GM23248 (cell line): Measurements from ENCODE around the gene GPSM1. TPM values are rescaled to one million over a fixed set of nuclear protein-coding genes. Genes with fewer than 3 reads are reported as not detected.

ENCODE experiments used
- DNase-seq: peaks from one replicate; pipeline ENCODE4 v3.0.0-alpha.2; 2015
- H2AFZ ChIP-seq: fragments of 200-600 bp; sonication (generic); 2 replicates; pipeline ENCODE4 v1.6.1; 2016; ENCODE audit warnings: antibody characterized with exemption
- H3F3A ChIP-seq: fragments of 200-600 bp; sonication (generic); 2 replicates; pipeline ENCODE4 v1.6.1; 2016; ENCODE audit warnings: mild to moderate bottlenecking, antibody characterized with exemption, mixed run types; ENCODE audit not compliant: insufficient read depth
- H3K27ac ChIP-seq: fragments of 200-600 bp; sonication (generic); 2 replicates; pipeline ENCODE4 v1.5.1; 2016; ENCODE audit warnings: mild to moderate bottlenecking
- H3K27me3 ChIP-seq: fragments of 200-600 bp; sonication (generic); replicated peaks from 2 replicates; pipeline ENCODE4 v1.6.1; 2016; ENCODE audit warnings: mild to moderate bottlenecking; ENCODE audit not compliant: insufficient read depth
- H3K36me3 ChIP-seq: fragments of 200-600 bp; sonication (generic); 2 replicates; pipeline ENCODE4 v1.6.1; 2016; ENCODE audit warnings: low read depth, mild to moderate bottlenecking
- H3K4me1 ChIP-seq: fragments of 200-600 bp; sonication (generic); 2 replicates; pipeline ENCODE4 v1.6.1; 2016; ENCODE audit warnings: mild to moderate bottlenecking; ENCODE audit not compliant: insufficient read depth
- H3K4me2 ChIP-seq: fragments of 200-600 bp; sonication (generic); one replicate; pipeline ENCODE4 v1.6.1; 2016; ENCODE audit warnings: mild to moderate bottlenecking; ENCODE audit not compliant: unreplicated experiment
- H3K4me3 ChIP-seq: fragments of 200-600 bp; sonication (generic); 2 replicates; pipeline ENCODE4 v1.5.1; 2016; ENCODE audit warnings: mild to moderate bottlenecking
- H3K79me2 ChIP-seq: fragments of 200-600 bp; sonication (generic); 2 replicates; pipeline ENCODE4 v1.6.1; 2016; ENCODE audit warnings: mild to moderate bottlenecking; ENCODE audit not compliant: insufficient read depth
- H3K9ac ChIP-seq: fragments of 200-600 bp; sonication (generic); 2 replicates; pipeline ENCODE4 v1.6.1; 2016; ENCODE audit warnings: mild to moderate bottlenecking
- H3K9me2 ChIP-seq: fragments of 200-600 bp; sonication (generic); 2 replicates; pipeline ENCODE4 v1.6.1; 2016; ENCODE audit warnings: mixed run types, mild to moderate bottlenecking, moderate library complexity; ENCODE audit not compliant: insufficient read depth
- H3K9me3 ChIP-seq: fragments of 200-600 bp; sonication (generic); one replicate; pipeline ENCODE4 v1.6.1; 2017; ENCODE audit warnings: low read depth
- H4K20me1 ChIP-seq: fragments of 200-600 bp; sonication (generic); 2 replicates; pipeline ENCODE4 v1.6.0; 2016; ENCODE audit not compliant: insufficient read depth
- EZH2 ChIP-seq: fragments of 200-600 bp; sonication (generic); IDR thresholded peaks from 2 replicates; pipeline ENCODE4 v1.6.1; 2018; ENCODE audit warnings: antibody characterized with exemption, mild to moderate bottlenecking; ENCODE audit not compliant: insufficient read depth, poor library complexity, severe bottlenecking
- EZH2phosphoT487 ChIP-seq: fragments of 200-600 bp; sonication (generic); IDR thresholded peaks from 2 replicates; pipeline ENCODE4 v1.6.1; 2018; ENCODE audit warnings: antibody characterized with exemption, moderate library complexity, mild to moderate bottlenecking, low read depth; ENCODE audit not compliant: insufficient read depth
- WGBS, 2 experiments: methylation state at CpG; one replicate each; pipeline ENCODE4 v1.1.6; 2015 to 2017; ENCODE audit warnings: low lambda C conversion rate in 2 of 2, low coverage in 1 of 2; ENCODE audit errors: missing lambda C conversion rate in 2 of 2; 5-methylcytosine and 5-hydroxymethylcytosine counted together
- in situ Hi-C: fragments of 300-500 bp; cut with MboI; formaldehyde crosslinking; loops from 2 replicates; pipeline ENCODE4 v1.15.0; 2020
- polyA plus RNA-seq: library from polyadenylated mRNA; unstranded; fragments of >200 nt; fragmentation: Nextera tagmentation; extraction: Ambion mirVana; gene quantifications from 2 replicates; pipeline ENCODE4 v1.2.1, GENCODE V29; 2016
- total RNA-seq: library from RNA; depleted of rRNA; stranded (reverse); fragments of >200 nt; shearing (Covaris generic); gene quantifications from 2 replicates; pipeline ENCODE4 v1.2.3, GENCODE V29; 2014

The GPSM1 gene
- total and polyA plus RNA-seq, 2 experiments from 2014 or later: 13.7 to 57.1 TPM

DNA sequence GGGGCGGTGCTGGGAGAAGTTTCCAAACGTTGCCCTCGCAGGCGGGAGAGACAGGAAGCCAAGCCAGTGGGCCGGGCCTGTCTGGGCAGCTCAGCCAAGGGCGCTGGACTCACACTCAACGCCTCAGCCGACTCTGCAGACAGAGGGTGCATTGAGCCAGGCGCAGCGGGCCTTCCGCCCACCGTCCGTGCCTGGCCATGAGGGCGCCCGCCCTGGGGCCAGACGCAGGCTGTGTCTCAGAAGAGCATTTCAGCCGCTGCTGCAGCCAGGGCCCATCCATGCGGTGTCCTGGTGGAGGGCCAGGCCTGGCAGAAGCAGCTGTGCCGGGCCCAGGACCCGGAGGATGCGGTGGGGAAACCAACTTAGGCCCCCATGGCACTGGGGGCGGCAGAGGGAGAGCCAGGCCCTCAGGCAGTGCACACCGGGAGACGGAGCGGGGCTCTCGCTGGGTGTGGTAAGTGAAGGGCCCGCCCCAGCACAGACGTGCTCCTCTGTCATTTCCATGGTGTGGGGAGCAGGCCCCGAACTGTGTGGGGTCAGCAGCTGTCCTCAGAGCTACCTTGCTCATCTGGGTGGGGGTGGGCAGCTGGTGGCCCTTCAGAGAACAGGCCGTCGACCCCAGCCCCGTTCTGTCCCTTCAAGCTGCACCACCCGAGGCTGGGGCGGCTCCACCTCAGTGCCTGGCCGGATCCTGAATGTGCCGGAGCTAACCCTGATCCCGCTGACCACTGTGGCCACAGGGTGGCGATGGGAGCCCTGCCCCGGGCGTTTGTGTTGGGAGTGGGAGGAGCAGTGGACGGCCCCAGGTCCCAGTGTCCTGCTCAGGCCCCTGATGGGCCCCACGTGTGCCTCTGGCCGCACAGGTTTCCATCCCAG, 18.2 kb downstream of the GPSM1 start:
- Histone ChIP-seq H3K9me3 (no peaks in the 10 kb centered on the region), H3K9ac (peak overlapping the region; percentile 57), H4K20me1 (no peaks in the 10 kb centered on the region), H3K4me3 (peak overlapping the region; percentile 32), H3K4me2 (peak overlapping the region; percentile 40), H3F3A (peaks cover 8% of the 10 kb centered on the region; the same call in 1 of the 2 replicates), H3K27ac (peak overlapping the region; percentile 69), H3K9me2 (no peaks in the 10 kb centered on the region), H2AFZ (no peak overlapping the region; the same call in 1 of the 2 replicates), H3K4me1 (peaks cover 19% of the 10 kb centered on the region), H3K79me2 (no peaks in the 10 kb centered on the region), H3K36me3 (no peaks in the 10 kb centered on the region), H3K27me3 (no peaks in the 10 kb centered on the region)
- WGBS, 2 experiments: 8% methylated on average over 38 to 40 of the region's 43 CpGs
- TF ChIP-seq EZH2phosphoT487: no peak
- no peak for TF ChIP-seq EZH2
- peak; percentile 90 for DNase-seq
- in situ Hi-C loops: no loop called here

GRCh38 chr9:136346157-136346481, 18.8 kb downstream of the GPSM1 start:
- peak overlapping the region; percentile 57 for H3K9ac ChIP-seq
- H3F3A ChIP-seq: peaks cover 8% of the 10 kb centered on the region; the same call in 1 of the 2 replicates
- peaks cover 19% of the 10 kb centered on the region for H3K4me1 ChIP-seq
- H3K9me2 ChIP-seq: no peaks in the 10 kb centered on the region
- H3K4me2 ChIP-seq: peak overlapping the region; percentile 40
- WGBS, 2 experiments: 39 to 40% methylated on average over 7 to 10 of the region's 10 CpGs
- peak overlapping the region; percentile 69 for H3K27ac ChIP-seq
- in situ Hi-C loops: no loop called here
- TF ChIP-seq EZH2phosphoT487 (no peak), EZH2 (no peak)
- no peaks in the 10 kb centered on the region for H3K9me3 ChIP-seq
- H3K79me2 ChIP-seq: no peaks in the 10 kb centered on the region
- H2AFZ ChIP-seq: no peak overlapping the region; the same call in 1 of the 2 replicates
- DNase-seq: no peak
- peak overlapping the region; percentile 32 for H3K4me3 ChIP-seq
- no peaks in the 10 kb centered on the region for H3K36me3 ChIP-seq
- no peaks in the 10 kb centered on the region for H3K27me3 ChIP-seq
- no peaks in the 10 kb centered on the region for H4K20me1 ChIP-seq

DNA sequence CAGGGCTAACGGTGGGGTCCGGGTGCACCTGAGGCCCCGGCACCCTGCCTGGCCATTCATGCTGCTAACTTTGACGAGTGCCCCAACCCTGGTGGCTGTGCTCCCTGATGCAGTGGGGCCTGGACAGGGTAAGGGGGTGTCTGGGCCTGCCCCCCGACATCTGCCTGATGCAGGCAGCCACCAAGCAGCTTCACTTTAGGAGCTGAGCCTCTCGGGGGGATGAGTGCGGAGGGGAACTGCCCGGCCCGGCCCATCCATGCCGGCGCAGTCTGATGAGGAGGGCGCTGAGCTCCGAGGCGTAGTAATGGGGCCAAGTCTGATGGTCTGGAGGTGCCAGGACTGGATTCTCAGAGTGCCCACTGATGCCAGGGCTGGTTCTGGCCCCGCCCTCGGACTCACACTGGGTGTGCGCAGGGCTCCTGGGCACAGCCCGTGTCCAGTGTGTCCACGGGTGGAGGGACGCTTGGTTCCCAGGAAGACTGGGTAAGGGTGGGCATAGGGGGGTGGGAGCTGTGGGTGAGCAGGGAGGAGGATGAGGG, 19.7 kb downstream of the GPSM1 start:
- Histone ChIP-seq H3K36me3 (no peaks in the 10 kb centered on the region), H3K4me3 (no peak overlapping the region), H3K79me2 (no peaks in the 10 kb centered on the region), H3K27ac (no peak overlapping the region), H2AFZ (no peak overlapping the region), H4K20me1 (no peaks in the 10 kb centered on the region), H3K9ac (peak overlapping the region; percentile 57; the same call in 1 of the 2 replicates), H3K9me3 (no peaks in the 10 kb centered on the region), H3F3A (peaks cover 8% of the 10 kb centered on the region; the same call in 1 of the 2 replicates), H3K4me1 (peaks cover 19% of the 10 kb centered on the region), H3K27me3 (no peaks in the 10 kb centered on the region), H3K9me2 (no peaks in the 10 kb centered on the region), H3K4me2 (no peak overlapping the region)
- in situ Hi-C loops: no loop called here
- no peak for DNase-seq
- WGBS, 2 experiments: 54 to 59% methylated on average over 19 to 20 of the region's 20 CpGs
- TF ChIP-seq EZH2phosphoT487: no peak
- TF ChIP-seq EZH2: no peak

GRCh38 chr9:136347472-136348256, 20.3 kb downstream of the GPSM1 start:
- WGBS, 2 experiments: 72% methylated on average over 31 to 32 of the region's 34 CpGs
- no peaks in the 10 kb centered on the region for H3K27me3 ChIP-seq
- H3K4me2 ChIP-seq: no peak overlapping the region
- H3K4me1 ChIP-seq: peaks cover 19% of the 10 kb centered on the region
- H3K36me3 ChIP-seq: no peaks in the 10 kb centered on the region
- H3K9me2 ChIP-seq: no peaks in the 10 kb centered on the region
- no peaks in the 10 kb centered on the region for H3K9me3 ChIP-seq
- TF ChIP-seq EZH2: no peak
- TF ChIP-seq EZH2phosphoT487: no peak
- no peaks in the 10 kb centered on the region for H3K79me2 ChIP-seq
- no peak overlapping the region for H3K27ac ChIP-seq
- no peak overlapping the region for H3K4me3 ChIP-seq
- peaks cover 8% of the 10 kb centered on the region; the same call in 1 of the 2 replicates for H3F3A ChIP-seq
- no peak overlapping the region for H2AFZ ChIP-seq
- no peak for DNase-seq
- H4K20me1 ChIP-seq: no peaks in the 10 kb centered on the region
- no peak overlapping the region; the same call in 1 of the 2 replicates for H3K9ac ChIP-seq
- in situ Hi-C loops: no loop called here
